Fibroblast of lung (primary cell): ENCODE data around the gene EPN3. TPM values are rescaled to one million over a fixed set of nuclear protein-coding genes. Genes with fewer than 3 reads are reported as not detected.
A peak's percentile ranks its signal among the peaks of the same experiment; 100 is the strongest.

Source experiments
- DNase-seq, 2 donors: peaks; one replicate each; pipeline versions ENCODE4 v3.0.0 to v3.0.0-alpha.2; 2010; ENCODE audit warnings: low read depth in 2 of 2
- H2AFZ ChIP-seq: 2 replicates; pipeline ENCODE4 v1.5.1; 2012; ENCODE audit warnings: low read length, control low read depth, inconsistent platforms
- H3K27ac ChIP-seq: 2 replicates; pipeline ENCODE4 v1.5.1; 2011; ENCODE audit warnings: low read length, control low read depth; ENCODE audit not compliant: insufficient read depth
- H3K27me3 ChIP-seq: 2 replicates; pipeline ENCODE4 v1.5.1; 2011; ENCODE audit warnings: mild to moderate bottlenecking, low read length; ENCODE audit not compliant: control insufficient read depth, insufficient read depth
- H3K36me3 ChIP-seq: 2 replicates; pipeline ENCODE4 v1.5.1; 2011; ENCODE audit warnings: low read length; ENCODE audit not compliant: control insufficient read depth, insufficient read depth
- H3K4me1 ChIP-seq: 2 replicates; pipeline ENCODE4 v1.5.1; 2011; ENCODE audit warnings: low read length; ENCODE audit not compliant: control insufficient read depth, insufficient read depth; ENCODE audit errors: extremely low read depth
- H3K4me2 ChIP-seq: 2 replicates; pipeline ENCODE4 v1.5.1; 2011; ENCODE audit warnings: low read length, control low read depth; ENCODE audit not compliant: insufficient read depth; ENCODE audit errors: extremely low read depth
- H3K4me3 ChIP-seq, 4 experiments: fragments of 200-600 bp in 1 of 4; sonication (generic) in 1 of 4; replicated peaks in 1 of 4; 2 replicates each; pipeline ENCODE4 v1.5.1; 2011 to 2016; ENCODE audit warnings: low read length in 4 of 4, low read depth in 3 of 4, mild to moderate bottlenecking in 3 of 4, control low read depth in 2 of 4, inconsistent platforms in 1 of 4, mixed read lengths in 1 of 4; ENCODE audit not compliant: insufficient read depth in 1 of 4; ENCODE audit errors: control extremely low read depth in 1 of 4
- H3K79me2 ChIP-seq: 2 replicates; pipeline ENCODE4 v1.5.1; 2012; ENCODE audit warnings: mild to moderate bottlenecking, low read length, inconsistent platforms; ENCODE audit not compliant: control insufficient read depth, insufficient read depth
- H3K9ac ChIP-seq: 2 replicates; pipeline ENCODE4 v1.5.1; 2011; ENCODE audit warnings: mild to moderate bottlenecking, low read length, control low read depth; ENCODE audit not compliant: insufficient read depth
- H3K9me3 ChIP-seq: 2 replicates; pipeline ENCODE4 v1.5.1; 2012; ENCODE audit warnings: low read depth, low read length; ENCODE audit not compliant: control insufficient read depth, insufficient read depth
- H4K20me1 ChIP-seq: 2 replicates; pipeline ENCODE4 v1.5.1; 2011; ENCODE audit warnings: low read length; ENCODE audit not compliant: control insufficient read depth, insufficient read depth; ENCODE audit errors: extremely low read depth
- CTCF ChIP-seq, 2 donors: IDR thresholded peaks in 1 of 2; conservative IDR thresholded peaks in 1 of 2; 1 replicate in 1 of 2; 2 replicates in 1 of 2; pipeline ENCODE4 v1.5.1; 2011 to 2012; ENCODE audit warnings: low read length in 2 of 2, control low read depth in 1 of 2, inconsistent platforms in 1 of 2, low read depth in 1 of 2, mild to moderate bottlenecking in 1 of 2
- EZH2 ChIP-seq: IDR thresholded peaks from 2 replicates; pipeline ENCODE4 v1.5.1; 2012; ENCODE audit warnings: low read length, control low read depth, mild to moderate bottlenecking; ENCODE audit errors: missing control alignments
- polyA plus RNA-seq, 2 donors: library from polyadenylated mRNA; depleted of rRNA in 1 of 2; stranded (reverse) in 1 of 2; unstranded in 1 of 2; fragments of >200 nt; gene quantifications; 2 replicates each; pipeline ENCODE4 v1.2.1, GENCODE V29; 2011 to 2012; ENCODE audit warnings: missing spikeins in 1 of 2
- total RNA-seq: library from RNA; depleted of rRNA; stranded (reverse); fragments of >200 nt; gene quantifications from 2 replicates; pipeline ENCODE4 v1.2.1, GENCODE V29; 2014

The EPN3 gene
- total and polyA plus RNA-seq, 2 donors (not counting 1 experiment from before 2014, with no cell fraction given): not detected

GRCh38 chr17:50514388-50514787, 18.1 kb upstream of the EPN3 start:
- H2AFZ ChIP-seq: no peak overlapping the region
- H3K9ac ChIP-seq: no peak overlapping the region
- no peaks in the 10 kb centered on the region for H3K9me3 ChIP-seq
- no peaks in the 10 kb centered on the region for H3K79me2 ChIP-seq
- H3K4me2 ChIP-seq: no peak overlapping the region
- TF ChIP-seq EZH2: no peak
- TF ChIP-seq CTCF (conservative IDR thresholded peaks at IDR 0.05 in 1 of 2, IDR thresholded peaks at IDR 0.05 in 1 of 2; ENCODE audit: low read depth in 1 of 2, low read length in 2 of 2): no peak
- H3K36me3 ChIP-seq: no peaks in the 10 kb centered on the region
- H4K20me1 ChIP-seq: no peaks in the 10 kb centered on the region
- no peaks in the 10 kb centered on the region for H3K4me1 ChIP-seq
- H3K4me3 ChIP-seq: no peak overlapping the region
- H3K27ac ChIP-seq: no peak overlapping the region
- no peak for DNase-seq
- peaks cover 3% of the 10 kb centered on the region for H3K27me3 ChIP-seq

GRCh38 chr17:50514936-50515702, 17.4 kb upstream of the EPN3 start:
- DNase-seq: peak in 1 of 2 donors; percentile 39
- no peak overlapping the region for H3K27ac ChIP-seq
- no peaks in the 10 kb centered on the region for H3K4me1 ChIP-seq
- no peaks in the 10 kb centered on the region for H4K20me1 ChIP-seq
- H3K79me2 ChIP-seq: no peaks in the 10 kb centered on the region
- H2AFZ ChIP-seq: no peak overlapping the region
- peaks cover 3% of the 10 kb centered on the region for H3K27me3 ChIP-seq
- no peak for TF ChIP-seq CTCF (conservative IDR thresholded peaks at IDR 0.05 in 1 of 2, IDR thresholded peaks at IDR 0.05 in 1 of 2; ENCODE audit: low read depth in 1 of 2, low read length in 2 of 2)
- TF ChIP-seq EZH2: no peak
- H3K9me3 ChIP-seq: no peaks in the 10 kb centered on the region
- no peak overlapping the region for H3K4me2 ChIP-seq
- H3K36me3 ChIP-seq: no peaks in the 10 kb centered on the region
- H3K9ac ChIP-seq: no peak overlapping the region
- H3K4me3 ChIP-seq: no peak overlapping the region

GRCh38 chr17:50517011-50517410, 15.5 kb upstream of the EPN3 start:
- H3K79me2 ChIP-seq: no peaks in the 10 kb centered on the region
- no peaks in the 10 kb centered on the region for H4K20me1 ChIP-seq
- H2AFZ ChIP-seq: no peak overlapping the region
- no peak overlapping the region for H3K27ac ChIP-seq
- TF ChIP-seq CTCF (conservative IDR thresholded peaks at IDR 0.05 in 1 of 2, IDR thresholded peaks at IDR 0.05 in 1 of 2; ENCODE audit: low read depth in 1 of 2, low read length in 2 of 2) (no peak), EZH2 (no peak)
- H3K36me3 ChIP-seq: no peaks in the 10 kb centered on the region
- H3K4me1 ChIP-seq: no peaks in the 10 kb centered on the region
- no peak overlapping the region for H3K4me2 ChIP-seq
- H3K9ac ChIP-seq: no peak overlapping the region
- H3K9me3 ChIP-seq: no peaks in the 10 kb centered on the region
- H3K4me3 ChIP-seq: no peak overlapping the region
- peaks cover 3% of the 10 kb centered on the region for H3K27me3 ChIP-seq
- no peak for DNase-seq
